Esophagus muscularis mucosa (tissue), 4 donors: ENCODE measurements around the gene LHB. TPM values are rescaled to one million over a fixed set of nuclear protein-coding genes. Genes with fewer than 3 reads are reported as not detected.

Experiments used
- DNase-seq: peaks from one replicate; pipeline ENCODE4 v3.0.0-alpha.2; 2017; ENCODE audit errors: extremely low spot score
- H3K27ac ChIP-seq, 4 donors: fragments of 200-600 bp; sonication (generic); replicated peaks in 1 of 4; 1 replicate in 3 of 4; 2 replicates in 1 of 4; pipeline ENCODE4 v1.5.1; 2016 to 2019; ENCODE audit warnings: mild to moderate bottlenecking in 1 of 4
- H3K27me3 ChIP-seq, 4 donors: fragments of 200-600 bp; sonication (generic); one replicate each; pipeline versions ENCODE4 v1.5.1 to v1.6.0; 2016 to 2019
- H3K36me3 ChIP-seq, 4 donors: fragments of 200-600 bp; sonication (generic); one replicate each; pipeline ENCODE4 v1.5.1; 2016 to 2019
- H3K4me1 ChIP-seq, 4 donors: fragments of 200-600 bp; sonication (generic); one replicate each; pipeline ENCODE4 v1.5.1; 2016 to 2019
- H3K4me3 ChIP-seq, 4 donors: fragments of 200-600 bp; sonication (generic); 1 replicate in 2 of 4; 2 replicates in 2 of 4; pipeline ENCODE4 v1.5.1; 2016 to 2019; ENCODE audit warnings: mild to moderate bottlenecking in 4 of 4, moderate library complexity in 1 of 4
- H3K9me3 ChIP-seq, 4 donors: fragments of 200-600 bp; sonication (generic); 1 replicate in 3 of 4; 2 replicates in 1 of 4; pipeline ENCODE4 v1.5.1; 2016 to 2019
- EP300 ChIP-seq: sonication (generic); formaldehyde crosslinking; IDR thresholded peaks from one replicate; pipeline ENCODE4 v1.6.1; 2017; ENCODE audit warnings: antibody characterized with exemption
- POLR2A ChIP-seq: fragments of 450-650 bp; IDR thresholded peaks from one replicate; pipeline ENCODE4 v1.6.1; 2017; ENCODE audit warnings: antibody characterized with exemption, moderate library complexity, mild to moderate bottlenecking, low read depth
- POLR2AphosphoS5 ChIP-seq, 2 donors: sonication (generic); formaldehyde crosslinking; IDR thresholded peaks; one replicate each; pipeline ENCODE4 v1.6.1; 2017; ENCODE audit warnings: antibody characterized with exemption in 2 of 2
- WGBS: methylation state at CpG from one replicate; pipeline ENCODE4 v1.1.5; 2018; 5-methylcytosine and 5-hydroxymethylcytosine counted together
- intact Hi-C: fragments of 100-400 bp; cut with DNase I; formaldehyde crosslinking; loops from one replicate; pipeline ENCODE4 v1.15.1; 2023
- total RNA-seq, 4 donors: library from RNA; depleted of rRNA; stranded (reverse); fragments of >200 nt; gene quantifications; one replicate each; pipeline versions ENCODE4 v1.1.0 to v1.2.1, GENCODE V29; 2016
- TF ChIP-seq, protein P1 (sequence below), 3 experiments: fragments of 200-600 bp in 2 of 3; fragments of 450-650 bp in 1 of 3; sonication (generic) in 2 of 3; IDR thresholded peaks; one replicate each; pipeline ENCODE4 v1.5.1; 2017 to 2019; ENCODE audit warnings: antibody characterized with exemption in 3 of 3, mild to moderate bottlenecking in 2 of 3, moderate library complexity in 1 of 3

Gene LHB
- total RNA-seq, 4 donors from 2014 or later = not detected

DNA sequence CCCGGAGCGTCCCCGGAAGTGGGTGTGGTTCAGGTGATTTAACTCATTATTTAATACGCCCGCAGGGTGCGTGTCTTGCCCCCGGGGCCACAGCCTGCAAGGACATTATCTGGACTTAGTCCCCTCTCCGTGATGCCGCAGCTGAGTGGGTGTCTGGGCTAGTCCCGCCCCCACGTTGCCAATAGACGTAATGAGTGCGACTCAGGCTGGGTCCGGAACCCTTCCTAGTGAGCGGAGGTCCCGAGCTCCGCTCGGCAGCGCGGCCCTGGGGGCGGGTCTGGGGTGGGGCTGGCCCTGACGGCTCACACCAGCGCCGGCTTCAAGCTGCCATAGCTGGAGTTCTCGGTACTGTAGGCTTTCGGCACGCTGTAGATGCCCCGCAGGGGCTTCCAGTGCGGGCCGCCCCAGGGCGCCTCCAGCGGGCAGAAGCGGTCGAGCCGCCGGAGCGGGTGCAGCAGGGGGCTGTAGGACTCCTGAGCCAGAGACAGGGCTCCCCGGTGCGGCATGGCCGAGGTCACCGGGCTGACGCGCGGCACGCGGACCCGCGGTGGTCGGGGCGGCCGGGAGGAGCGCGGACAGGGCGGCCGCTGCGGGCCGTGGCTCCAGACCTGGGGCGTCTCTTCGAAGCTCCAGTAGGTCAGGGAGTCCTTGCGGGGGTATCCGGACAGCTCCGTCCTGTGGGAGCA is 918 bp upstream of the LHB start:
- peaks cover 0 to 41% (median 14%) of the 10 kb centered on the region in 4 donors for H3K27me3 ChIP-seq
- no peak for TF ChIP-seq POLR2A
- TF ChIP-seq POLR2AphosphoS5 (IDR thresholded peaks at IDR 0.05) = no peak
- TF ChIP-seq EP300 = no peak
- TF ChIP-seq, protein P1, sequence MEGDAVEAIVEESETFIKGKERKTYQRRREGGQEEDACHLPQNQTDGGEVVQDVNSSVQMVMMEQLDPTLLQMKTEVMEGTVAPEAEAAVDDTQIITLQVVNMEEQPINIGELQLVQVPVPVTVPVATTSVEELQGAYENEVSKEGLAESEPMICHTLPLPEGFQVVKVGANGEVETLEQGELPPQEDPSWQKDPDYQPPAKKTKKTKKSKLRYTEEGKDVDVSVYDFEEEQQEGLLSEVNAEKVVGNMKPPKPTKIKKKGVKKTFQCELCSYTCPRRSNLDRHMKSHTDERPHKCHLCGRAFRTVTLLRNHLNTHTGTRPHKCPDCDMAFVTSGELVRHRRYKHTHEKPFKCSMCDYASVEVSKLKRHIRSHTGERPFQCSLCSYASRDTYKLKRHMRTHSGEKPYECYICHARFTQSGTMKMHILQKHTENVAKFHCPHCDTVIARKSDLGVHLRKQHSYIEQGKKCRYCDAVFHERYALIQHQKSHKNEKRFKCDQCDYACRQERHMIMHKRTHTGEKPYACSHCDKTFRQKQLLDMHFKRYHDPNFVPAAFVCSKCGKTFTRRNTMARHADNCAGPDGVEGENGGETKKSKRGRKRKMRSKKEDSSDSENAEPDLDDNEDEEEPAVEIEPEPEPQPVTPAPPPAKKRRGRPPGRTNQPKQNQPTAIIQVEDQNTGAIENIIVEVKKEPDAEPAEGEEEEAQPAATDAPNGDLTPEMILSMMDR (IDR thresholded peaks at IDR 0.05) = peak; percentile 22 to 59 (median 23)
- H3K27ac ChIP-seq = no peak overlapping the region
- peaks cover 0 to 37% (median 32%) of the 10 kb centered on the region in 4 donors for H3K36me3 ChIP-seq
- H3K4me3 ChIP-seq = peak overlapping the region; percentile 53 to 64 (median 55)
- WGBS = 0% methylated on average over 6 of the region's 62 CpGs
- no peak for DNase-seq
- H3K4me1 ChIP-seq = peaks cover 19 to 30% (median 26%) of the 10 kb centered on the region in 4 donors
- no peaks in the 10 kb centered on the region for H3K9me3 ChIP-seq
- intact Hi-C loops = no loop called here

DNA sequence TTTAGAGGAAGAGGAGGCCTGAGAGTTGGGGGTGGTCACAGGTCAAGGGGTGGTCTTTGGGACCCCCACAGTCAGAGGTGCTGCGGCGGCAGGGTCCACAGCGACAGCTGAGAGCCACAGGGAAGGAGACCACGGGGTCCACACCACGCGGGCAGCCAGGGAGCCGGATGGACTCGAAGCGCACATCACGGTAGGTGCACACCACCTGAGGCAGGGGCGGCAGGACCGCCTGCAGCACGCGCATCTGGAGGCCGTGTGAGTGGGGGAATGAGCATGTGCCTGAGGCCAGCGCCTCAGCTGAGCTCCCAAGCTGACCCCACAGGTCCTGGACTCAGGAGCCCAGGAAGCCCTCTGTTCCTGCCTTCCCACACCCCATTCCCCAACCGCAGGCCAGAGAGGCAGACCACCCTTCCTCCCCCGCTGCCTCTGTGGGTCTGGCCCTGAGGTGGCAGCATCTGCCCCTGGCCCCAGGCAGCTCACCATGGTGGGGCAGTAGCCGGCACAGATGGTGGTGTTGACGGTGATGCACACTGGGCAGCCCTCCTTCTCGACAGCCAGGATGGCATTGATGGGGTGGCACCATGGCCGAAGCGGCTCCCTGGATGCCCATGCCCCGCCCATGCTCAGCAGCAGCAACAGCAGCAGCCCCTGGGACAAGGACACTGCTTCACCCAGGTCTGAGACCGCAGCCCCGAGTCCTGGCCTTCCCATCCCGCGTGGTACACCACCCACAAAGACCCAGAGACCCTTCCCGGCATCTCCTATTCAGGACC is 638 bp downstream of the LHB start:
- Histone ChIP-seq H3K27ac (no peak overlapping the region), H3K9me3 (no peaks in the 10 kb centered on the region), H3K4me3 (no peak overlapping the region), H3K36me3 (peaks cover under 1 to 52% (median 47%) of the 10 kb centered on the region in 4 donors), H3K27me3 (peaks cover 0 to 41% (median 14%) of the 10 kb centered on the region in 4 donors), H3K4me1 (peaks cover 19 to 30% (median 26%) of the 10 kb centered on the region in 4 donors)
- TF ChIP-seq POLR2AphosphoS5 (IDR thresholded peaks at IDR 0.05) (no peak), EP300 (no peak), POLR2A (no peak)
- TF ChIP-seq, protein P1 (IDR thresholded peaks at IDR 0.05) = no peak
- intact Hi-C loops = no loop called here
- DNase-seq = no peak
- WGBS = 93% methylated on average over 6 of the region's 29 CpGs

GRCh38 chr19:49014870-49015255 is 2.0 kb downstream of the LHB start:
- H3K9me3 ChIP-seq = no peaks in the 10 kb centered on the region
- H3K27ac ChIP-seq = no peak overlapping the region
- DNase-seq = no peak
- no peak for TF ChIP-seq POLR2AphosphoS5 (IDR thresholded peaks at IDR 0.05)
- TF ChIP-seq EP300 = no peak
- no peak for TF ChIP-seq POLR2A
- TF ChIP-seq, protein P1 (IDR thresholded peaks at IDR 0.05) = no peak
- intact Hi-C loops = no loop called here
- peaks cover 0 to 28% (median 10%) of the 10 kb centered on the region in 4 donors for H3K27me3 ChIP-seq
- H3K4me1 ChIP-seq = peaks cover 19 to 29% (median 26%) of the 10 kb centered on the region in 4 donors
- H3K36me3 ChIP-seq = peaks cover 12 to 66% (median 61%) of the 10 kb centered on the region in 4 donors
- WGBS = 93% methylated on average over 3 of the region's 18 CpGs
- H3K4me3 ChIP-seq = no peak overlapping the region

DNA sequence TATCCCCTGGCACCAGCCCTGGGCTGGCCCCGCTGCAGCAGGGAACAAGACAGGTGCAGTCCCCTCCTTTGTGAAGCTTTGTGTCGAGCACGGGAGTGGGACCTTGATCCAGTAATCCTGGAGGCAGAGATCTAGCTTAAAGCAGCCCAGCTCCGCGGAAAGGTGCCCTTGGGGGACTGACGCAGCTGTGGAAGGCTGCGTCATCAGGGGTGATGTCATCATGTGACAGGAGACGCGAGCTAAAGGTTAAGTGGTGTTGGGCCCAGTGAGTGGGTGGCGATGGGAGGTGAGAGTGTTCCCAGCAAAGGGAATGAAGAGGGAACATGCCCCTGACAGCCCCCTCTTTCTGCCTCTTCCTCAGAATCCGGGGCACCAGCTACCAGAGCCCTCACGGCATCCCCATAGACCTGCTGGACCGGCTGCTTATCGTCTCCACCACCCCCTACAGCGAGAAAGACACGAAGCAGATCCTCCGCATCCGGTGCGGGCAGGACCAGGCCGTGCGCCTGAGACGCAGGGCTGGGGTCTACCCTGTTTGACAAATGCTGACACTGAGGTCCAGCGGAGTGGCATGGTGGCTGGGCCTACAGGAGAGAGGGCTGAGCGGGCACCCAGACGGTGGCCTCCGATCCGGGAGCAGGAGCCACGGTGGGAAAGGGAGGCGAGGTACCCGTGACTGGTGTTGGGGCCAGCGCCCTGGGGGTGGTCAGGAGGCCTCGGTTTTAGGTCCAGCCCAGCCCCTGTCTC is 2.6 kb downstream of the LHB start:
- intact Hi-C loops = no loop called here
- TF ChIP-seq POLR2A (no peak), POLR2AphosphoS5 (IDR thresholded peaks at IDR 0.05) (no peak), EP300 (no peak)
- TF ChIP-seq, protein P1 (IDR thresholded peaks at IDR 0.05) = no peak
- peaks cover 18 to 72% (median 66%) of the 10 kb centered on the region in 4 donors for H3K36me3 ChIP-seq

More for the DNA sequence above, 2.6 kb downstream of the LHB start:
- H3K27ac ChIP-seq = no peak overlapping the region
- H3K4me1 ChIP-seq = peaks cover 14 to 23% (median 21%) of the 10 kb centered on the region in 4 donors
- H3K9me3 ChIP-seq = no peaks in the 10 kb centered on the region
- no peak overlapping the region for H3K4me3 ChIP-seq
- 94% methylated on average over 27 of the region's 32 CpGs for WGBS
- H3K27me3 ChIP-seq = peaks cover 0 to 22% (median 4%) of the 10 kb centered on the region in 4 donors
- no peak for DNase-seq
